GM19035 (cell line): ENCODE data around the gene DIP2C.
"Not testable (repeated sequence)": the region's sequence is repeated elsewhere in the genome, so short reads cannot be mapped to it uniquely, and the experiment has no call there.

ENCODE experiments used
- ATAC-seq: cut with Tn5 transposase; IDR thresholded peaks from one replicate; pipeline ENCODE4 v1.9.1; 2021; ENCODE audit not compliant: unreplicated experiment

Gene DIP2C

GRCh38 chr10:522350-522749 is 167.1 kb downstream of the DIP2C start:
- ATAC-seq, result no peak

GRCh38 chr10:521261-522250 is 167.9 kb downstream of the DIP2C start:
- ATAC-seq, result no peak

DNA sequence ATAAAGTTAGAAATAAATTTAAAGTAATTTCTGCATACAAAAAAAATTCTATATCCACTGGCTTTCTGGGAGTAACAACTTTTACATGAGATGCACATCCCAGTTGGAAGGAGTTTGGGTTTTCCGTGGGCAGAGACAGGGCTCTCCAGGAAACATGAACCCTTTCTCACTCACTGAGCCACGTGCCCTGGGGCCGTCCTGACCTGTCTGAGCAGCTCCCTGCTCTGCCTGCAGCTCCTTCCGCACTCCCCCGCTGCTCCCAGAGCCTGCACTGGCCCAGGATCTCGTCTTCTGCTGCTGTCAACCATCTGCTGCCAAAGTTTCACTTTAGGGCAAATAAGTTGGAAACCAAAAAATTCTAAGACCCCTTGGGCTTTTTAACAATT is 169.1 kb downstream of the DIP2C start:
- ATAC-seq, result no peak

GRCh38 chr10:519716-520401 is 169.6 kb downstream of the DIP2C start:
- ATAC-seq, result no peak

GRCh38 chr10:519055-519715 is 170.3 kb downstream of the DIP2C start:
- ATAC-seq, result no peak

- ATAC-seq, result no peak
Measured at GRCh38 chr10:517872-518475, 171.5 kb downstream of the DIP2C start.

DNA sequence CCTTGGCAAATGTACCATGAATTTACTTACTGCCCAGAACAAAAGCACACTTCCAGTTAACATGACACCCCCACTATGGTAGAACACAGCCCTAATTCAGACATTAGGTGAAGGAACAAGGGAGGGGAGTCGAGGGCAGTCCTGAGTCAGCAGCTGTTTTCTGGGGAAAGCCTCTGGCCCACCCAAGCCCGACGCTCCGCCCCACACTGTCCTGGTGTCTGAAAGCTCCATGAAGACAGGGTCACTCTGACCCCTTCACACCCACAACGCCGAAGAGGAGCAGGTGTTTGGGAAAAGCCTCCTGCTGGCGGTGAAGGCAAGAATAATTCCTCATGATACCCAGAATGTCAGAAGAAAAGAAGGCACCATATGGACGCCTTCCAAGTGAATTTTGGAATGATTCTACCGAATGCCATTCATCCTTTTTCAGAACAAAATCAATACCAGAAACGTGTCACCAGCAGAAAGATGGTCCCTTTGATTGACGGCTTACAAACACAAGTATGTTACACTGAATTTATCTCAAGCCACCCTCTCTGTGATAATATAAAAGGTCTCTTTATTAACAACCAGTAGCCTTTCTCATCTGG is 172.1 kb downstream of the DIP2C start:
- ATAC-seq, result no peak

DNA sequence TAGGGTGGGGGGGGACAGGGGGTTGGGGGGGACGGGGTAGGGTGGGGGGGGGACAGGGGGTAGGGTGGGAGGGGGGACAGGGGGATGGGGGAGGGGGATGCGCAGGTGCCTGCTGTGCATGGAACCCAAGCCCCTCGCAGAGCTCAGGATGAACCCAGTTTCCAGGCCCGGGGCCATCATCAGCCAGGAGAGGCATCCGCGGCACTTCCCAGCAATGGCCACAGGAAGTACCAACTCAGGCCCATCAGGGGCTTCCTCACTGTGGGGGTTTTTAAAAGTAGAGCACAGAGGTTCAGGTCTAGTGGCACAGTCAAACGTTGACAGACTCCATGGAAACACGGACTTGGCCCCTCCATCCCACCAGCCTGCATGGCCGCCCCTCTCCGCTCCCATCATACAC is 172.7 kb downstream of the DIP2C start:
- ATAC-seq, result no peak

GRCh38 chr10:515674-516073 is 173.8 kb downstream of the DIP2C start:
- no peak for ATAC-seq

DNA sequence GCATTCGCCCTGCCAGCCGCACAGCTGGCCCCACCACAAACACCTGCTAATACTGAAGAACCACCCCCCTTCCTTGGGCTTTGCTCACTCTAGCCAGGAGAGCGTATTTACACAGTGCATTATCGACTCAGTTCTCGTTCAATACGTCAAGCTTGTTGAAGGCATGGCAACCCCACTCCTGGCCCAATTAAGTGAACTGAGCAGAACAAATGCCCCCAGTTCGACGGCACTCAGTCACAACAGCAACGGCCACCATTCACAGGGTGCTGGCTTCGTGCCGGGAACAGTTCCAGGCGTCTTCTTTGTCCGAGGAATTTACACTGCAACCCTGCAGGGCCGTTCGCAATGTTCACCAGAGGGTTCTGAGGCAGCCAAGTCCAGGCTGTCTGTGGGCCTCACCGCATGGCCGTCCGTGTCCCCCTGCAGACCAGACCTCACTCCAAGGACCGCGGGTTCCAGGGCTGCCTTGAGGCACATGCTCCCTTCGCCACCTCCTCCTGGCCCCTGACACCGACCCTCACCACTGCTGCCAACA is 175.3 kb downstream of the DIP2C start:
- ATAC-seq, result no peak

GRCh38 chr10:513393-513792 is 176.1 kb downstream of the DIP2C start:
- no peak for ATAC-seq

DNA sequence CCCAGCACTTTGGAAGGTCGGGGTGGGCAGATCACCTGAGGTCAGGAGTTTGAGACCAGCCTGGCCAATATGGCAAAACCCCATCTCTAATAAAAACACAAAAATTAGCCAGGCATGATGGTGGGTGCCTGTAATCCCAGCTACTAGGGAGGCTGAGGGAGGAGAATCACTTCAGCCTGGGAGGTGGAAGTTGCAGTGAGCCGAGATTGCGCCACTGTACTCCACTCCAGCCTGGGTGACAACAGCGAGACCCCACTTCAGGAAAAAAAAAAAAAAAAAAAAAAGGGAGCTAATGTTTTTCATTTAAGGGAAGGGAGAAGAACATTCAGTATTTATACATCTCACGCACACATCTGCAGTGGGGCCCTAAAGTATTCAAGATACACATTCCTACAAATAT is 176.8 kb downstream of the DIP2C start:
- not testable (repeated sequence) for ATAC-seq

- no peak for ATAC-seq
Measured at GRCh38 chr10:511849-512191, 177.6 kb downstream of the DIP2C start.

DNA sequence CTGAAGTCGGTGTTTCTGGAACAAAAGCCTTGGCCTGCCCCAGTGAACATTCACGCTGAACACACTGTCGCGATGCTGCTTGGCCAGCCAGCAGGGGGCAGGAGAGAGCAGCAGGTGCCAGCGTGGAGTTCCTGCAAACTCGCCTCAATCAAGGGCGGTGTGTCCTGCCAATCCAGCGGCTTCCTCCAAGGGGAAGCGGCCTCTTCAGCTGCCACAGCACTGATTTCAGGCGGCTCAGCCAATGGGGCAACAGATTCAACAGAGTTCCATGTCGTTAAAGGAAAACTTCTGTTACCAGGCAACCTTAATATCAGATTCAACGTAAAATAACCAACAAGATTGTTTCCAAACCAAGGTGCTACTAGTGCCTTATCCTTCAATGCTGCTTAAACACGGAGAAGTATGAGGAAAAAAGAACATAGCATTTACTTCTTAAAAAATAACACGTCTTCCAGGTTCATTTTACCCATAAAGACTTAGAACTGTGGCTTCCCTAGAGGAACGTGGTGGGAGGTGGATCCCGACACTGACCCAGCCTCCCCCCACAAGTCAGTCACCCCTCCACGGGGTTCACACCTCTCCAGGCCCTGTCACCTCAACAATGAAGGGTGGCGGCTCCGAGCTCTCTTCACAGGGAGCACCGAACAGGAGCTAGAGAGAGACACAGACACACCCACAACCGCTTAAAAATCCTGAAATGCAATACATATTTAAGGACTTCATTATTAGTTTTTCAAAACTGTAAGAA is 178.2 kb downstream of the DIP2C start:
- ATAC-seq, result no peak

DNA sequence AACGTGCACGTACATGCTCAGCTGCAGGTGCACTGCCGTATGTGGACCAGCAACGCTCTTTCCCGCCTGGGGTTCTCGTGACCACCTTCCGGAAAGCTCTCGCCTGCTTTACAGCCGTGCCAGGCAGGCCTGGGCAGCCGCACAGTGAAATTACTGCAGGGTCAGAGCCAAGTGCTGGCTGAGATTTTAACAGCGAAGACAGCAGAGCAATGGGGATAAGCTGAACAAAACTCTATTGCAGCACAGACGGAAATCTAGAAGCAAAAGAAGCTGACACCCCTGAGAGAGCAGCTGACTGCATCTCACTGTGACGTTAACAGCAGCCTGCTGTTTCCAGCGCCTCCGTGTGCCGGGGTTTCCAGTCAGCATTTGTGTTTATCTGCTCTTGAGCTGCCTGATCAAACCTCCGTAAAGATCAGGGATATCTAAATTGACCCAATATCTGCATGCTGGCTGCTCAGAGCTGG is 179.0 kb downstream of the DIP2C start:
- ATAC-seq, result no peak

- ATAC-seq, result no peak
Measured at GRCh38 chr10:509361-510102, 179.9 kb downstream of the DIP2C start.

- no peak for ATAC-seq
Measured at GRCh38 chr10:508726-509125, 180.7 kb downstream of the DIP2C start.

DNA sequence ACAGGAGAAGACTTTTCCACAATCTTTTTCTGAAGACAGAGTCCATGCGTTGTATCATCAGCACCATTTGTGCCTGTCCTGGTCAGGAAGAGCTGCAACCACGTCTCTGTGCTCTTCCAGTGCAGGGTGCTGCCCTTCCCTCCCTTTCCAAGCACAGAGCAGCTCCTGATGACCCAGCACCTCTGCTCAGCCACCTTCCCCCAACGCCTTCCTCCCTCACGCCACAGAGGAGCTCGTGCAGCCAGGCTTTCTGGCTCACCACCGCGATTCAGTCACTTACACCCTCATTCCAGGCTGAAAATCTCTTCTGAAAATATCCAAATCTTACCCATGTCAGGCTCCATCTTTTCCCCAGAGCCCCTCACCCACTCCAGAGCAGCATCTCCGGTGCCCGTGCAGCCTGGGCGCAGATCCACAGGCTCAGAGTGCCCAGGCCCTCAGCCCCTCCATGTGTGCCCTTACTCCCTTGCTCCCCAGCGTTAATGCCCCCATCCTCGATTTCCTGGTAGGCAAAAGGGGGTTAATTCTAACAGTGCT is 181.5 kb downstream of the DIP2C start:
- ATAC-seq, result no peak

- no peak for ATAC-seq
Measured at GRCh38 chr10:507355-507699, 182.1 kb downstream of the DIP2C start.
